ENCODE data around the gene MEF2C. TPM values are rescaled to one million over a fixed set of nuclear protein-coding genes. Genes with fewer than 3 reads are reported as not detected.

MEF2C gene
- polyA plus RNA-seq, 1 donor (not counting 4 experiments of a cell fraction or from before 2014, with no cell fraction given): 0.10 TPM

DNA sequence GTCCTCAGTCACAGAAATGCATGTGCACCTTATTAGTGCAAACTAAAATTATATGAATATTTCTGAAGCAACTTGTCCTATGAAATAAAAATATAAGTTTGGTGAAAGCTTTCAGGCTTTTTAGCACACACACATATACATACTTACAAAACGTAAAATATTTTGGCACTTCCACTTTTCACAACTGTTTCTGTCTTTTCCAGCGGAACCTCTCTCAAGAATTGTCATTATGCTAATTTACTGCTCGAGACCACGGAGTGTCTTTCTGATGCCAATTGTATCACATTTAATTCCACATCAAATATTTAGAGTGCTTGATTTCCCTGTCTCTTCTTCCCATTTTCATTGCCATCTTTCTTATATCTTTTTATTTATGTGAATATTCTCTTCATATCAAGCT is 100.4 kb downstream of the MEF2C start:
- Histone ChIP-seq H3K79me2 (ENCODE audit: control insufficient read depth, insufficient read depth, low read length) (no peaks in the 10 kb centered on the region), H3K27ac (ENCODE audit: control insufficient read depth, insufficient read depth, low read length) (no peak overlapping the region), H3K27me3 (ENCODE audit: control insufficient read depth, extremely low read depth, insufficient read depth, low read length) (peaks cover 3% of the 10 kb centered on the region), H3K4me2 (ENCODE audit: control insufficient read depth, extremely low read depth, insufficient read depth, low read depth, low read length) (no peak overlapping the region), H3K4me3 (ENCODE audit: control insufficient read depth in 2 of 3, extremely low read depth in 1 of 3, insufficient read depth in 2 of 3, low read depth in 1 of 3, low read length in 3 of 3) (no peak overlapping the region), H3K36me3 (ENCODE audit: control insufficient read depth in 2 of 2, extremely low read depth in 1 of 2, insufficient read depth in 2 of 2, low read length in 2 of 2) (no peaks in the 10 kb centered on the region), H3K4me1 (ENCODE audit: control insufficient read depth, extremely low read depth, insufficient read depth, low read length) (peaks cover 12% of the 10 kb centered on the region), H3K9ac (ENCODE audit: control insufficient read depth, extremely low read depth, insufficient read depth, low read length) (no peak overlapping the region), H2AFZ (ENCODE audit: control insufficient read depth, low read length) (no peak overlapping the region), H3K9me3 (ENCODE audit: control insufficient read depth, low read depth, low read length) (no peaks in the 10 kb centered on the region), H3K9me1 (ENCODE audit: control insufficient read depth, extremely low read depth, insufficient read depth, low read length) (no peaks in the 10 kb centered on the region), H4K20me1 (ENCODE audit: control insufficient read depth, extremely low read depth, insufficient read depth, low read length) (no peaks in the 10 kb centered on the region)
- TF ChIP-seq, protein P1, sequence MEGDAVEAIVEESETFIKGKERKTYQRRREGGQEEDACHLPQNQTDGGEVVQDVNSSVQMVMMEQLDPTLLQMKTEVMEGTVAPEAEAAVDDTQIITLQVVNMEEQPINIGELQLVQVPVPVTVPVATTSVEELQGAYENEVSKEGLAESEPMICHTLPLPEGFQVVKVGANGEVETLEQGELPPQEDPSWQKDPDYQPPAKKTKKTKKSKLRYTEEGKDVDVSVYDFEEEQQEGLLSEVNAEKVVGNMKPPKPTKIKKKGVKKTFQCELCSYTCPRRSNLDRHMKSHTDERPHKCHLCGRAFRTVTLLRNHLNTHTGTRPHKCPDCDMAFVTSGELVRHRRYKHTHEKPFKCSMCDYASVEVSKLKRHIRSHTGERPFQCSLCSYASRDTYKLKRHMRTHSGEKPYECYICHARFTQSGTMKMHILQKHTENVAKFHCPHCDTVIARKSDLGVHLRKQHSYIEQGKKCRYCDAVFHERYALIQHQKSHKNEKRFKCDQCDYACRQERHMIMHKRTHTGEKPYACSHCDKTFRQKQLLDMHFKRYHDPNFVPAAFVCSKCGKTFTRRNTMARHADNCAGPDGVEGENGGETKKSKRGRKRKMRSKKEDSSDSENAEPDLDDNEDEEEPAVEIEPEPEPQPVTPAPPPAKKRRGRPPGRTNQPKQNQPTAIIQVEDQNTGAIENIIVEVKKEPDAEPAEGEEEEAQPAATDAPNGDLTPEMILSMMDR (optimal IDR thresholded peaks at IDR 0.05 in 1 of 3, IDR thresholded peaks at IDR 0.05 in 1 of 3, conservative IDR thresholded peaks at IDR 0.05 in 1 of 3; ENCODE audit: extremely low read depth in 1 of 3, insufficient read depth in 2 of 3, low read length in 3 of 3): no peak
- TF ChIP-seq EZH2 (IDR thresholded peaks at IDR 0.05; ENCODE audit: low read length): no peak
- FAIRE-seq (no peak), DNase-seq (ENCODE audit: low read depth, low spot score) (no peak)
- dilution Hi-C loops (cut with MboI; ENCODE audit: extremely low pct_ligation_motif_present, low sequenced_read_pairs): no loop called here

DNA sequence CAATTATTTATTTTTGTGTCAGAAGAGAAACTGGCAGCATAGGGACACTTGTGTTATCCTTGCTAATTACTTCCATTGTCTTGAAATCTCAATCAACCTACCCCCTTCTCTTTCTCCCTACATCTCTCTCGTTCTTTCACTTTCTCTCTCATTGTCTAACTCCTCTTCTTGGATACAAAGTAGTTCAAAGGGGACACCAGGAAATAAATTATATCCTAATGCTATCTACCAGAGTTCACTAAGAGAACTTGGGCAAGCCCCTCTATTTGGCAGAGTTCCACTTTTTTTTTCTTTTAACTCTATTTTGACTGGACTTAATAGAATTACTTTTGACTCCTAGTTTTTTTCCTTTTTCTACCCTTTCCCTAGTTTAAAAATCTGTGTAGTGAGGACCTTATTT is 102.2 kb downstream of the MEF2C start:
- no peak for DNase-seq (ENCODE audit: low read depth, low spot score)
- H3K9me3 ChIP-seq (ENCODE audit: control insufficient read depth, low read depth, low read length): no peaks in the 10 kb centered on the region
- no peak overlapping the region for H3K4me2 ChIP-seq (ENCODE audit: control insufficient read depth, extremely low read depth, insufficient read depth, low read depth, low read length)

More for the DNA sequence above, 102.2 kb downstream of the MEF2C start:
- Histone ChIP-seq H3K27me3 (ENCODE audit: control insufficient read depth, extremely low read depth, insufficient read depth, low read length) (no peaks in the 10 kb centered on the region), H3K27ac (ENCODE audit: control insufficient read depth, insufficient read depth, low read length) (no peak overlapping the region), H3K36me3 (ENCODE audit: control insufficient read depth in 2 of 2, extremely low read depth in 1 of 2, insufficient read depth in 2 of 2, low read length in 2 of 2) (no peaks in the 10 kb centered on the region), H3K9ac (ENCODE audit: control insufficient read depth, extremely low read depth, insufficient read depth, low read length) (no peak overlapping the region), H3K79me2 (ENCODE audit: control insufficient read depth, insufficient read depth, low read length) (no peaks in the 10 kb centered on the region), H3K4me3 (ENCODE audit: control insufficient read depth in 2 of 3, extremely low read depth in 1 of 3, insufficient read depth in 2 of 3, low read depth in 1 of 3, low read length in 3 of 3) (no peak overlapping the region), H3K9me1 (ENCODE audit: control insufficient read depth, extremely low read depth, insufficient read depth, low read length) (no peaks in the 10 kb centered on the region), H4K20me1 (ENCODE audit: control insufficient read depth, extremely low read depth, insufficient read depth, low read length) (no peaks in the 10 kb centered on the region), H2AFZ (ENCODE audit: control insufficient read depth, low read length) (no peak overlapping the region), H3K4me1 (ENCODE audit: control insufficient read depth, extremely low read depth, insufficient read depth, low read length) (peaks cover 8% of the 10 kb centered on the region)
- no peak for FAIRE-seq
- dilution Hi-C loops (cut with MboI; ENCODE audit: extremely low pct_ligation_motif_present, low sequenced_read_pairs): no loop called here
- TF ChIP-seq, protein P1 (optimal IDR thresholded peaks at IDR 0.05 in 1 of 3, IDR thresholded peaks at IDR 0.05 in 1 of 3, conservative IDR thresholded peaks at IDR 0.05 in 1 of 3; ENCODE audit: extremely low read depth in 1 of 3, insufficient read depth in 2 of 3, low read length in 3 of 3): no peak
- no peak for TF ChIP-seq EZH2 (IDR thresholded peaks at IDR 0.05; ENCODE audit: low read length)

Measured in keratinocyte (primary cell).